OCI-M2 (cell line): ENCODE measurements around the gene ABHD8.

ENCODE experiments used
- DNase-seq: peaks from one replicate; lab custom pipeline; 2025; ENCODE audit not compliant: unreplicated experiment; lab: John Stamatoyannopoulos, UW

Gene ABHD8

DNA sequence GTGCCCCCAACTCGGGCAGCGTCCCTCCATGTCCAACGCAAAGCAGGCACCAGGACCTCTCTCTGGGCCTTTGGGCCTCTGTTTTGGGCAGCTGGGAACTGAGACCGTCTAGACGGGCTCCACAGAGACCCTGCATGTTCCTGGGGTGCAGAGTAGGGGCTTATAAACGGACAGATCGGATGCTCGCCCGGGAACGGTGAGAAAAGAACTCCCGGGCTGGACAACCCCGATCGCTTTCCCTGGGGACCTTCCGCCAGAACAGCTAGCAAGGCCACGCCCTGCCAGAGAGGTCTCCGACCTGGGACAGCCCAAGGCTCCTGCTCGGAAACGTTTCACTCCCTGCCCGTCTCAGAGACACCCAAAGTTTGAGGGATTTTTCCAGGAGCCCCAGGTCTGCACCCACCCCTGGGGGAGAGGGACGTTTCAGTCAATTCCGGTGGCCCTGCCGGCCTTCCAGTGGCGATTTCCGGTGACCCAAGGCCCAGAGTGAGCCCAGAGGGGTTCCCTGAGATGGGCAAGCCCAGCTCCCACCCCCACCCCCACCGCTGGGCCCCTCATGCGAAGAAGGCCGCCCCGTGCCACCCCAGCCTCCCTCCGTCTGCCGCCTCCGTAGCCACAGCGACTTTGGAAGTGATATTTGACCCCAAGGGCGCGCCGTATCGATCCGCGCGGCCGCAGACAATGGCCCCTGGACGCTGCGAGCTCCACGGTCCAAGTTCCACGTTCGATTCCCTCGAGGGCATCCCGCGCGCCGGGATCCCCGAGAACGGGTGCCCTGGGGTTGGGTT lies 59.2 kb downstream of the ABHD8 start:
- no peak for DNase-seq

DNA sequence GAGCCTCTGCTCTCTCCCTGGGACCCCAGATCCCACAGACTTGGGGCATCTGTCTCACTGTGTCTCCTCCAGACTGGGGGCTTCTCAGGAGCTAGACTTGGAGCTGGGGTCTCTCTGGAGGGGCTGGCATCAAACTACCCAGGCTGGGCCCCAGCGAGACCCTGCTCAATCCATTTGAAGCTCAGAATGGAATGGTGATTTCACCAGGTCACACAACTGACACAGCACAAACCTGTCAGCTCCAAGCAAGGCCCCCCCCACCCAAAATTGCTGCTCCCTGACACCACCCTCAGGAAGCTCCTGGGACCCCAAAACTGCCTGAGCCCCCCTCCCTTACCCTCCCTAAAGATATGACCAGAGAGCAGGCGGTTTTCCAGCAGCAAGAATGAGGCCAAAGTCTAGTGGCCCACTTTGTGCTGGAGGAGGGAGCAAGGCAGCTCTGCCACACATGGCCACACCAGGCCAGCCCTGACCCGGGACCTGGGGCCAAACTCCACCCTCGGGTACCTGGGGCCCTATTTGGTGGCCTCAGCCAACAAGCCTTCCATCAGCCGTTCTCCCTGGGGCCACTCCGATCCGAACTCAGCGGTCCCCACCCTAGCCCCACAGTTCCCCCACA lies 59.9 kb downstream of the ABHD8 start:
- no peak for DNase-seq

DNA sequence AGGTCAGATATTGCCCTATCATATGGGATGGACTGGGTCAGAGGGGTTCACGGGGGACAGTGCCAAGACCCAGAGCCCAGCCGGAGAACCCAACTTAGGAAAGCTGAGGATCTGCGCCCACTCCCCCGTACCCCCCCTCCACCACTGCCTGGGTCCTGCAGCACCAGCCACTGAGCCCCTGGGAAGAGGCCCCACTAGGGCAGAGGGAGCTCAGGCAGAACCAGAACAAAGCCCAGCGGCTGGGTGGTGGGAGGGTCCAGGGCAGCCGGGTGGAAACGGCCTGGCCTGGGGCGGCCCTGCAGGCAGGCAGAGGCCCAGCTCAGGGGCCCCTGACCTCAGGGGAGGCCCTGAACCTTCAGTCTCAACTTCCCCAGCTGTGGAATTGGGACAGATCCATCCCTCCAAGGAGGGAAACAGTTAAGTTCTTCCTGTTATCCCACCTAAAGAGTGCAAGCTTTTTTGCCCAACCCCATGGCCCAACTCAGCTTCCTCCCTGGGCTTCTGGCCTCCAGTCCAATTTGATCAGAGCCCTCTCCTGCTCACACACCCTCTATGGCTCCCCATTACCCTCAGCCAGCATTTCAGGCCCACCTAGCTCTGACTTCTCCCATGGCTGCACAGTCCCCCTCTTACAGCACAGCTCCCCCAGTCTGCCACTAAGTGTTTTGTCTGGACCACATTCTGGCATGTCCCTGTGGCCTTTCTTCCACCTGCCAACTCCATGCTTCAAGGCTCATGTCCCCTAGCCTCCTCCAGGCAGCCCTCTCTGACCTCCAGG lies 60.6 kb downstream of the ABHD8 start:
- no peak for DNase-seq
